ENCODE data around the gene PCDH15. TPM values are rescaled to one million over a fixed set of nuclear protein-coding genes. Genes with fewer than 3 reads are reported as not detected.

Gene PCDH15
- total and polyA plus RNA-seq, 2 of the 8 experiments (the other 6 are each of a cell fraction or from before 2014, with no cell fraction given) = 0.11 TPM; not detected in 1

DNA sequence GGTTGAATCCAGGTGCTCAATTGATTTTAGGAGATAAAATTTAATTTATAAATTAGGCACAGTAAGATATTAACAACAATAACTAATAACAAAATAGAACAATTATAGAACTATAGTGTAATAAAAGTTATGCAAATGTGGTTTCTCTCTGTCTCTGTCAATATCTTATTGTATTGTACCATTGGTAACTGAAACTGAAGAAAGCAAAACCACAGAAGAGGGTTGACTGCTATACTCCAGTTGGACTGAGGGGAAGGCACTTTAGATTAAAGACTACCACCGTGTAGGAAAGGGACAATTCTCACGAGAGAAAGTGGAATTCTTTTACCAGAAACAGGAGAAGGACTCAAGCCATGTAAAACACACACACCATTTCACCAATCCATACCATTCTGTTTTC lies 967.1 kb downstream of the PCDH15 start (continued):
- TF ChIP-seq, protein P1, sequence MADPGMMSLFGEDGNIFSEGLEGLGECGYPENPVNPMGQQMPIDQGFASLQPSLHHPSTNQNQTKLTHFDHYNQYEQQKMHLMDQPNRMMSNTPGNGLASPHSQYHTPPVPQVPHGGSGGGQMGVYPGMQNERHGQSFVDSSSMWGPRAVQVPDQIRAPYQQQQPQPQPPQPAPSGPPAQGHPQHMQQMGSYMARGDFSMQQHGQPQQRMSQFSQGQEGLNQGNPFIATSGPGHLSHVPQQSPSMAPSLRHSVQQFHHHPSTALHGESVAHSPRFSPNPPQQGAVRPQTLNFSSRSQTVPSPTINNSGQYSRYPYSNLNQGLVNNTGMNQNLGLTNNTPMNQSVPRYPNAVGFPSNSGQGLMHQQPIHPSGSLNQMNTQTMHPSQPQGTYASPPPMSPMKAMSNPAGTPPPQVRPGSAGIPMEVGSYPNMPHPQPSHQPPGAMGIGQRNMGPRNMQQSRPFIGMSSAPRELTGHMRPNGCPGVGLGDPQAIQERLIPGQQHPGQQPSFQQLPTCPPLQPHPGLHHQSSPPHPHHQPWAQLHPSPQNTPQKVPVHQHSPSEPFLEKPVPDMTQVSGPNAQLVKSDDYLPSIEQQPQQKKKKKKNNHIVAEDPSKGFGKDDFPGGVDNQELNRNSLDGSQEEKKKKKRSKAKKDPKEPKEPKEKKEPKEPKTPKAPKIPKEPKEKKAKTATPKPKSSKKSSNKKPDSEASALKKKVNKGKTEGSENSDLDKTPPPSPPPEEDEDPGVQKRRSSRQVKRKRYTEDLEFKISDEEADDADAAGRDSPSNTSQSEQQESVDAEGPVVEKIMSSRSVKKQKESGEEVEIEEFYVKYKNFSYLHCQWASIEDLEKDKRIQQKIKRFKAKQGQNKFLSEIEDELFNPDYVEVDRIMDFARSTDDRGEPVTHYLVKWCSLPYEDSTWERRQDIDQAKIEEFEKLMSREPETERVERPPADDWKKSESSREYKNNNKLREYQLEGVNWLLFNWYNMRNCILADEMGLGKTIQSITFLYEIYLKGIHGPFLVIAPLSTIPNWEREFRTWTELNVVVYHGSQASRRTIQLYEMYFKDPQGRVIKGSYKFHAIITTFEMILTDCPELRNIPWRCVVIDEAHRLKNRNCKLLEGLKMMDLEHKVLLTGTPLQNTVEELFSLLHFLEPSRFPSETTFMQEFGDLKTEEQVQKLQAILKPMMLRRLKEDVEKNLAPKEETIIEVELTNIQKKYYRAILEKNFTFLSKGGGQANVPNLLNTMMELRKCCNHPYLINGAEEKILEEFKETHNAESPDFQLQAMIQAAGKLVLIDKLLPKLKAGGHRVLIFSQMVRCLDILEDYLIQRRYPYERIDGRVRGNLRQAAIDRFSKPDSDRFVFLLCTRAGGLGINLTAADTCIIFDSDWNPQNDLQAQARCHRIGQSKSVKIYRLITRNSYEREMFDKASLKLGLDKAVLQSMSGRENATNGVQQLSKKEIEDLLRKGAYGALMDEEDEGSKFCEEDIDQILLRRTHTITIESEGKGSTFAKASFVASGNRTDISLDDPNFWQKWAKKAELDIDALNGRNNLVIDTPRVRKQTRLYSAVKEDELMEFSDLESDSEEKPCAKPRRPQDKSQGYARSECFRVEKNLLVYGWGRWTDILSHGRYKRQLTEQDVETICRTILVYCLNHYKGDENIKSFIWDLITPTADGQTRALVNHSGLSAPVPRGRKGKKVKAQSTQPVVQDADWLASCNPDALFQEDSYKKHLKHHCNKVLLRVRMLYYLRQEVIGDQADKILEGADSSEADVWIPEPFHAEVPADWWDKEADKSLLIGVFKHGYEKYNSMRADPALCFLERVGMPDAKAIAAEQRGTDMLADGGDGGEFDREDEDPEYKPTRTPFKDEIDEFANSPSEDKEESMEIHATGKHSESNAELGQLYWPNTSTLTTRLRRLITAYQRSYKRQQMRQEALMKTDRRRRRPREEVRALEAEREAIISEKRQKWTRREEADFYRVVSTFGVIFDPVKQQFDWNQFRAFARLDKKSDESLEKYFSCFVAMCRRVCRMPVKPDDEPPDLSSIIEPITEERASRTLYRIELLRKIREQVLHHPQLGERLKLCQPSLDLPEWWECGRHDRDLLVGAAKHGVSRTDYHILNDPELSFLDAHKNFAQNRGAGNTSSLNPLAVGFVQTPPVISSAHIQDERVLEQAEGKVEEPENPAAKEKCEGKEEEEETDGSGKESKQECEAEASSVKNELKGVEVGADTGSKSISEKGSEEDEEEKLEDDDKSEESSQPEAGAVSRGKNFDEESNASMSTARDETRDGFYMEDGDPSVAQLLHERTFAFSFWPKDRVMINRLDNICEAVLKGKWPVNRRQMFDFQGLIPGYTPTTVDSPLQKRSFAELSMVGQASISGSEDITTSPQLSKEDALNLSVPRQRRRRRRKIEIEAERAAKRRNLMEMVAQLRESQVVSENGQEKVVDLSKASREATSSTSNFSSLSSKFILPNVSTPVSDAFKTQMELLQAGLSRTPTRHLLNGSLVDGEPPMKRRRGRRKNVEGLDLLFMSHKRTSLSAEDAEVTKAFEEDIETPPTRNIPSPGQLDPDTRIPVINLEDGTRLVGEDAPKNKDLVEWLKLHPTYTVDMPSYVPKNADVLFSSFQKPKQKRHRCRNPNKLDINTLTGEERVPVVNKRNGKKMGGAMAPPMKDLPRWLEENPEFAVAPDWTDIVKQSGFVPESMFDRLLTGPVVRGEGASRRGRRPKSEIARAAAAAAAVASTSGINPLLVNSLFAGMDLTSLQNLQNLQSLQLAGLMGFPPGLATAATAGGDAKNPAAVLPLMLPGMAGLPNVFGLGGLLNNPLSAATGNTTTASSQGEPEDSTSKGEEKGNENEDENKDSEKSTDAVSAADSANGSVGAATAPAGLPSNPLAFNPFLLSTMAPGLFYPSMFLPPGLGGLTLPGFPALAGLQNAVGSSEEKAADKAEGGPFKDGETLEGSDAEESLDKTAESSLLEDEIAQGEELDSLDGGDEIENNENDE (IDR thresholded peaks at IDR 0.05; ENCODE audit: insufficient replicate concordance, low read length) = no peak
- TF ChIP-seq JUND (IDR thresholded peaks at IDR 0.05; ENCODE audit: low read length) (no peak), EP300 (IDR thresholded peaks at IDR 0.05; ENCODE audit: borderline replicate concordance in 1 of 2, low read depth in 2 of 2, low read length in 2 of 2) (no peak), BCL11A (IDR thresholded peaks at IDR 0.05; ENCODE audit: low read depth in 2 of 2, low read length in 2 of 2) (no peak), TAF1 (IDR thresholded peaks at IDR 0.05; ENCODE audit: low read depth, low read length) (no peak), TEAD4 (IDR thresholded peaks at IDR 0.05; ENCODE audit: low read depth, low read length) (no peak), FOSL1 (IDR thresholded peaks at IDR 0.05; ENCODE audit: insufficient read depth, low read depth, low read length) (no peak), SP4 (IDR thresholded peaks at IDR 0.05; ENCODE audit: low read length) (no peak)
